D721Med (cell line): ENCODE results near the gene LHX1.

Experiments
- DNase-seq: peaks from one replicate; pipeline ENCODE4 v3.0.0; 2011; ENCODE audit warnings: low spot score; ENCODE audit not compliant: insufficient read length
- FAIRE-seq: peaks from 2 replicates; lab custom pipeline; 2011; peaks lifted over from hg19 to GRCh38; lab: Jason Lieb, UNC
- TF ChIP-seq, protein P1 (sequence below): IDR thresholded peaks from 2 replicates; pipeline ENCODE4 v1.5.1; 2012; ENCODE audit warnings: mild to moderate bottlenecking, control low read depth; ENCODE audit not compliant: insufficient read depth; ENCODE audit errors: missing control alignments

Gene LHX1

GRCh38 chr17:36931096-36931696 lies 6.1 kb upstream of the LHX1 start:
- no peak for DNase-seq
- TF ChIP-seq, protein P1, sequence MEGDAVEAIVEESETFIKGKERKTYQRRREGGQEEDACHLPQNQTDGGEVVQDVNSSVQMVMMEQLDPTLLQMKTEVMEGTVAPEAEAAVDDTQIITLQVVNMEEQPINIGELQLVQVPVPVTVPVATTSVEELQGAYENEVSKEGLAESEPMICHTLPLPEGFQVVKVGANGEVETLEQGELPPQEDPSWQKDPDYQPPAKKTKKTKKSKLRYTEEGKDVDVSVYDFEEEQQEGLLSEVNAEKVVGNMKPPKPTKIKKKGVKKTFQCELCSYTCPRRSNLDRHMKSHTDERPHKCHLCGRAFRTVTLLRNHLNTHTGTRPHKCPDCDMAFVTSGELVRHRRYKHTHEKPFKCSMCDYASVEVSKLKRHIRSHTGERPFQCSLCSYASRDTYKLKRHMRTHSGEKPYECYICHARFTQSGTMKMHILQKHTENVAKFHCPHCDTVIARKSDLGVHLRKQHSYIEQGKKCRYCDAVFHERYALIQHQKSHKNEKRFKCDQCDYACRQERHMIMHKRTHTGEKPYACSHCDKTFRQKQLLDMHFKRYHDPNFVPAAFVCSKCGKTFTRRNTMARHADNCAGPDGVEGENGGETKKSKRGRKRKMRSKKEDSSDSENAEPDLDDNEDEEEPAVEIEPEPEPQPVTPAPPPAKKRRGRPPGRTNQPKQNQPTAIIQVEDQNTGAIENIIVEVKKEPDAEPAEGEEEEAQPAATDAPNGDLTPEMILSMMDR, result no peak
- FAIRE-seq, result no peak

DNA sequence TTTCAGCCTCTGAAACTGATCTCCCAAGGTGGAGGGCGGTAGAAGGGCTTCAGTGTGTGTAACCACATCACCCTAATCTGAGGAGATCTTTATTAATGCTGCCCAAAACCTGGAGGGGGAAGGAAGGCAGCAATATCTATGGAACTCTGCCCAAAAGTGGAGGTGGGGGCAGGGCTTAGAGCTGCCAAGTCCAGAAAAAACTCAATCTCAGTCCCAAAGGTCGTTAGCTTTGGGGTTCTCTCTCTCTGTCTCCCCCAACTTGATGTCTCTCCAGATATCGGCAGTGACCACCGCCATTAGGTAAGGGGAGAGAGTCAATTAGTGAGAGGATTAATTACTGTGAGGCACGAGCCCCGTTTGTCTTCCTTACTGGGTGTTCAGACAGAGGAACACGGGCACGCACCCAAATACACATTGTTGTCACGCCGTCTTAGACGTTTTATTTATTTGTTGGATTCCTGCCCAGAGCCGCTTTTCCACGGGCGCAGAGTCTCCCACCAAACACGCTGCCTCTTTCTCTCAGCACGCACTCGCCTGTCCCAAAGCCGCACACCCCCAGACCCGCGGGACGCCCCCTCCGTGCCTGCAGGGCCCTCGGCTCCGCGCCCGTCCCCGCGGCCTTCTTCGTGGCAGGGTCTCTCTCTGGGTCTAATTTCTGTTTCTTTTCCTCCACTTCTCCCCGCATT lies 5.4 kb upstream of the LHX1 start:
- DNase-seq (no peak), FAIRE-seq (no peak)
- TF ChIP-seq, protein P1, result no peak

- no peak for FAIRE-seq
- no peak for DNase-seq
- TF ChIP-seq, protein P1, result no peak
Observed at GRCh38 chr17:36932383-36932693, 4.9 kb upstream of the LHX1 start.

DNA sequence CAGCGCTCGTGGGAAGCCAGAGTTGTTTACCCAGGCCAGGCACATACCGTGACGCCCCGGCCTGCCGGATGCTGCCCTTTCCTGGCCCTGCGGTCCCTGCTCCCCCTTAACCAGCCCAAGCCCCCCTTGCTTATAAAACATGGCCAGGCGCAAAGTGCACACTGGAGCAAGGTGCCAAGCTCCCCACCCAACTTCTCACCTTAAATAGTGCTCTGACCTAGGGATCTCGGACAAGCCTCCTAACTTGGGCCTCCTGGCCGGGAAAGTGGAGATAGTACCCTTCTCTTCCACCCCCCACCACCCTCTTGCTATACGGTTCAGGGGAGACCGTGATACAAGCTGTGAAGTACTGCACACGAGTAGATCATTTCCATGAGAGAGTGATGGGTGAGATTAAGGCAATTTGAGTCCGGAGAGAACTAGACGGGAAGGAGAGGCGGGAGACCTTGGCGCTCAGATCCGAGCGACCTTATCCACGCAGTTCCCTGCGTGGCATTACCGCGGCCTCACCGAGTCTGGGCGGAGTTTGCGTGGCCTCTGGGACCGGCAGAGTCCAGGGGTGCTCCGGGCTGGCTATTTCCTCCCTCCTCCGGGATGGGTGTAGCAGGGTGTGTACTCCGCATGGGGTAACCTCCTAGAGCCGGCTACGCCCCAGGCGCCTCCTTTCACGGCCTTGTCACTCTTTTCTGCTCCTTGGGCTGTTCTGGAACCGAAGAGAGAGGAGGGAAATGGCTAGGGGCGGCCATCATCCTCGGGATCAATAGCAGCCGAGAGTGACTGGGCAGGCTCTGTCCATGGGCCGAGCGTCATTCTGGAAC lies 4.4 kb upstream of the LHX1 start:
- TF ChIP-seq, protein P1, result no peak
- FAIRE-seq, result no peak
- DNase-seq, result no peak

DNA sequence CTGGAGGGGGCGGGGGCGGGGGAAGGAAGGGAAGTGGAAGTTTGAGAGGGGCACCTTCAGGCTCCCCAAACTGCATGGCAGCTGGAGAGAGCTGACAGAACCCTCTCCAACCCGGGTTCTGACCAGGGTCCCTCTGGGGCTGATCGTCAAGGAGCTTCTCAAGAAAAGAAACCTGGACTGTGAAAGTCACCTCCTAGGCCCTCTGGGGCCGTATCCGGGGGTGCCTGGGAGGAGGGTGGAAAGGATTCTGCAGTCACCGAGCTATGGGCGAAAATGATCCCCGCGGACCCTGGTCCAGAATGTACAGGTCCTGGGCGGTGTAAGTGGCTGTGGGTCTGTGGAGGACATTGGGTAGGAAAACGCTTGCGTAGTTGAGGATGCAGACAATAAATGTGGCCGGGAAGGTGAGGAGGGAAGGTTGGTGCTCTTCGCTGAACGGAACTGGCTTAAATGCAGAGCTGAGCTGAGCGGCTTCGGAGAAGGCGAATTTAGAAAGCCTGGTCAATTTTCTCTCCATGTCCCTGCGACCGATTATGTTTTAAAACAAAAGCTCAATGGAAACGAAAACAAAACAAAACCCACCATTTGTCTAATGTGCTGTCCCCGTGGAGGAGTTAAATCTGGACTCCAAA lies 3.6 kb upstream of the LHX1 start:
- TF ChIP-seq, protein P1, result no peak
- DNase-seq, result no peak

DNA sequence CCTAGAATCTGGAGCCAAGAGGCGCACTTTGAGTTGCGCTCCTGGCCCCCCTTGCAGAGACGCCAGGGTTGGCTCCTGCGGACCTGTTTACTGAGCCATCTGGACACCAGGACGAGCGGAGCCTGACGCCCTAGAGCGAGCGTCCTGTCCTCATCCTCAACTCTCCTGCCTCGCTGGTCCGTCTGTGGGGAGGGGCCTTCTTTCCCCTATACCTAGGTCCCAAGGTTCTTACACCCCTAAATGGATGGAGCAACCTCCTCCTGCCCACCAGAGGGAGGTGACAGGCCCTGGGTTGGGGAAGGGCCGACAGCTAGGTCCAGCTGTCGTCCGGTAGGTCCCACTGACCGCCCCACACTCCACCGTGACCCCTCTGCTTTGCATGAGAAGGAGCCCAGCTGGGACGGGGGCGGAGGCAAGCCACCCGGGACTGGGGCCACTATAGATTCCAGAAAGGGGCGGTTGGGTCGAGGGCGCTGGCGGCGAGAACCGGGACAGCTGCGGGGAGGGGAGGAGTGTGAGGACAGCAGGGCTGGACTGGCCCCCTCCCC lies 3.1 kb upstream of the LHX1 start:
- DNase-seq (no peak), FAIRE-seq (no peak)
- TF ChIP-seq, protein P1, result no peak

More for the DNA sequence above, 3.6 kb upstream of the LHX1 start:
- no peak for FAIRE-seq
